GM08714 (cell line): Measurements from ENCODE around the gene ATF5.

Experiments
- H3K4me3 ChIP-seq: fragments of 200-500 bp; sonication (Bioruptor generic); 2 replicates; pipeline ENCODE4 v1.5.1; 2014; ENCODE audit warnings: mild to moderate bottlenecking, low read length, inconsistent platforms
- ZNF274 ChIP-seq: IDR thresholded peaks from 2 replicates; pipeline ENCODE4 v1.6.1; 2012; ENCODE audit warnings: mild to moderate bottlenecking, low read depth, low read length

ATF5 gene

DNA sequence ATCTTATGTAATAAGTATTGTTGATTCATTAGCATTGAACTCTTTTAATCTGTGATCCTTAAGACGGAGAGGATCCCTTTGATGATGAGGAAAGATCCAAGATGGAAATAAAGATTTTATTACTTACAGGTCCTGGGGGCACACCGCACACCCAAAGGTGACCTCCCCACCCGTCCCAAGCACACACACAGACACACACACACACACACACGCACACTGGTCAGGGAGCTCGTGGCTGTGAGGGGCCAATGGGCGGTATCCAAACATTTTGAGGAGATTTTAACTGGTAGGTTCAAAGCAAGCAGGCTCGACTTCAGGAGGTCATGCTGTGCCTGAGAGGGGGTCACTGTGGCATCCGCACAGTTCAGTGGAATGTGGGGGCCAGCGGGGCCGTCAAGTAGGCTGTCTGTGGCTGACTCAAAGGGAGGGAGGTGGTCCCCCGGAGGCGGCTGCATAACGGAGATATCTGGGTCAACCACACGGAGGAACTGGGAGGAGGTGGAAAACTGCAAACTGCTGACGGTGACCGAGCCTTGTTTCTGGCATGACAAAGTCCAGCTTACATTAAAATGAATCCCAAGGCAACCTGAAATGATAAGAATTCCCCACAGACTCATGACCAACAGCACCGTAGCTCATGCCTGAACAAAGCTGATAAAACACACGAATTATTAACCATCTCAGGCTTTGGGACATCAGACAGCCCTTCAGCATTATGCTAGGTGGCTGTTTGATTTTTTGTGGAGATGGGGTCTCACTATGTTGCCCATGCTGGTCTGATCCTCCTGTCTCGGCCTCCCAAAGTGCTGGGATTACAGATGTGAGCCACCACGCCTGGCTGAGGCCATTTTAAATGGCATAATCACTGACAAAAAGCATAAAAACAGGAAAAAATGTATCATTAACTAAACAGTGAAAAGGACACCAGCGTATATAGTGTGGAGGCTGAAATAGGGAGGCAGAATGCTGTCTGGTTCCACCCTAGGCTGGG lies 52.9 kb downstream of the ATF5 start:
- H3K4me3 ChIP-seq, result no peak overlapping the region
- no peak for TF ChIP-seq ZNF274
